Activated CD4-positive, alpha-beta T cell treated with anti-CD3 and anti-CD28 coated beads, Interleukin-2, Interleukin-6, amounts not matched to agents 100 ng/mL and 50 ng/mL, durations not matched to agents 16 hours and 8 hours (primary cell): ENCODE data around the gene TINAGL1.

ENCODE experiments used
- DNase-seq: peaks from one replicate; pipeline ENCODE4 v3.0.0-alpha.2; 2020

TINAGL1 gene, protein sequence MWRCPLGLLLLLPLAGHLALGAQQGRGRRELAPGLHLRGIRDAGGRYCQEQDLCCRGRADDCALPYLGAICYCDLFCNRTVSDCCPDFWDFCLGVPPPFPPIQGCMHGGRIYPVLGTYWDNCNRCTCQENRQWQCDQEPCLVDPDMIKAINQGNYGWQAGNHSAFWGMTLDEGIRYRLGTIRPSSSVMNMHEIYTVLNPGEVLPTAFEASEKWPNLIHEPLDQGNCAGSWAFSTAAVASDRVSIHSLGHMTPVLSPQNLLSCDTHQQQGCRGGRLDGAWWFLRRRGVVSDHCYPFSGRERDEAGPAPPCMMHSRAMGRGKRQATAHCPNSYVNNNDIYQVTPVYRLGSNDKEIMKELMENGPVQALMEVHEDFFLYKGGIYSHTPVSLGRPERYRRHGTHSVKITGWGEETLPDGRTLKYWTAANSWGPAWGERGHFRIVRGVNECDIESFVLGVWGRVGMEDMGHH

DNA sequence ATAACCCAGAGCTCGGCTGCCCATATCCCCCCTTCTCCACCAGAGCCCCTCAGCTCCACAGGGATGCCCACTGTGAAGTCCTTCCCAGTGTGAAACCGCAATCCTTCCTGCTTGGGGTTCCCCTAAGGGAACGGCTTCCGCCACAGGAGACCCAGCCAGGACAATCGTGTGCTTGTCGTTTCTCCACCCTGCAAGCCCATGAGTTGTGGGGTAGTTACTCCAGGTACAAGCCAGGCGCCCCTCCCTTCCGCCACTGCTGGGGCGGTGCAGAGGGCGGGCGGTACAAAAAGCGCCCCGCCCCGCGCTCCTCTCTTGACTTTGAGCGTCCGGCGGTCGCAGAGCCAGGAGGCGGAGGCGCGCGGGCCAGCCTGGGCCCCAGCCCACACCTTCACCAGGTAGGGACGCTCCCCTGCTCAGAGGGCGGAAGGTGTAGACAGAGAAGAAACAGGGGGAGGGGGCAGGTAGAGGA is at the start of gene TINAGL1:
TSS of gene TINAGL1 (plus strand) at position 315 of the 469 bp plus-strand sequence. CDS start 634 bp downstream, outside the sequence.
- DNase-seq, result no peak

DNA sequence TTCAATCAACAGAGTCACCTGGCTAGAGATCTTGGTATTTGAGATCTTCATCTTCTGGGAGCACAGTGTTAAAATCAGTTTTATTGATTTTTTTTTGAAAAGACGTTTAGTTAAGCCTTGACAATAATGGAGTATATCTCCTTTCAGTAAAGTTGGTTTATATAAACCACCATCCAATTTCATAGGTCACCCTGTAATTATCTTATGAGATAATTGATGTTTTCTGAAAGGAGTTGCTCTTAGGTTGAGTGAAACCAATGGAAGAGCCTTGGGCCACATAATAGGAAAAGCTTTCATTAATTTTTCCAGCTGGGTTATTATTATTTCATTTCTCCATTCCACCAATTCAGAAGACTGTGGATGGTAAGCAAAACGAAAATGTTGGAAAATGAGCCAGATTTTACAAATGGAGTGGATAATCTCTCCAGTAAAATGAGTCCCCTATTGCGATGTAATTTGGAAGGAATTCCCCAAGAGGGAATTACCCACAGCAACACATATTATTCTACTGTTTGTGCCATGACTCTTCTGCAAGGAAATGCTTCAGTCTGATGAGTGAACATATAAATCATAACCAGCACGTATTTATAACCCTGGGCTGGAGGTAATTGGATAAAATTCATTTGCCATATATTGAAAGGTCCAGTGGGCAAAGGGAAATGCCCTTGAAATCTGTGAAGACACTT is 46.2 kb upstream of the TINAGL1 start:
- no peak for DNase-seq

- DNase-seq, result no peak
Observed at GRCh38 chr1:31531177-31531999, 44.9 kb upstream of the TINAGL1 start.

GRCh38 chr1:31532173-31532572 is 44.1 kb upstream of the TINAGL1 start:
- DNase-seq, result no peak

DNA sequence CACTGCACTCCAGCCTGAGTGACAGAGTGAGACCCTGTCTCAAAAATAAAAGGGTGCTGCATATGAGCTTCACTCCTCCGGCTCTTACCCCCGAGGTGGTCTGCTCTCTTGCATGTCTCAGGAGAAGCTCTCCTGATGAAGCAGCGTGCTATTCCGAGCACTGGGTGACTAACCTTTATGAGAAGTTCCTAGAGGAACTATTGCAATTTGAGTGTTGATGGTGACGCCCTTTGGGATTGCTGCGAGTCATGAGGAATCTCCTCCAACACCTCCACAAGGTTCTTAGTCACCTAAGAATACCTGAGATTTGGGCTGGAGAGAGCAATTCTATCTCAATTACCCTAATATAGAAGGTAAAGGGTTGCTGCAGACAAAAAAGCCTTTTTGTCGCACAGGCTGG is 40.8 kb upstream of the TINAGL1 start:
- no peak for DNase-seq

DNA sequence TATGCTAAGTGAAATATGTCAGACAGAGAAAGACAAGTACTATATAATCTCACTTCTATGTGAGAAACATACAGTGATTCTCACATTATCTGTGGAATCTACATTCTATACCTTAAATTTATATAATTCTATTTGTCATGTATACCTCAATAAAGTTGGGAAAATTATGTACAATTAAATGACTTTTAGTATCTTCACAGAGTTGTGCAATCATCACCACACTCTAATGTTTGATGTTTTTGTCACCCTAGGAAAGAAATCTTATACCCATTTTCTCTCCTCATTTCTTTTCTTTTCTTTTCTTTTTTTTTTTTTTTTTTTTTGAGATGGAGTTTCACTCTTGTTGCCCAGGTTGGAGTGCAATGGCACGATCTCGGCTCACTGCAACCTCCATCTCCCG is 37.0 kb upstream of the TINAGL1 start:
- DNase-seq, result no peak

DNA sequence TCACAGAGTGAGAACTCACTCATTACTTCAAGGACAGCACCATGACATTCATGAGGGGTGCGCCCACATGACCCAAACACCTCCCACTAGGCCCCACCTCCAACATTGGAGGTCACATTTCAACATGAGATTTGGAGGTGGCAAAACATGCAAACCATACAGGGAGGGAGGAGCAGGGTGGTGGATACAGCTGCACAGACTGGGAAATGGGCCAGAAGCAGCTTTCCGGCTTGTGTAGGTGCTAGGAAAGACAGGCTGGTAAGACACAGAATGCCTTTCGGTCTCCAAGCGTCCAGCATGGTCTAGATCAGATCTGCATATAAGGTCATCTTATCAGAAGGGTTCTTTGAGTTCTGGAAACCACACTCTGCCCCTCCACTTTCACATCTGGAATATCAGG is 35.1 kb upstream of the TINAGL1 start:
- DNase-seq, result no peak

DNA sequence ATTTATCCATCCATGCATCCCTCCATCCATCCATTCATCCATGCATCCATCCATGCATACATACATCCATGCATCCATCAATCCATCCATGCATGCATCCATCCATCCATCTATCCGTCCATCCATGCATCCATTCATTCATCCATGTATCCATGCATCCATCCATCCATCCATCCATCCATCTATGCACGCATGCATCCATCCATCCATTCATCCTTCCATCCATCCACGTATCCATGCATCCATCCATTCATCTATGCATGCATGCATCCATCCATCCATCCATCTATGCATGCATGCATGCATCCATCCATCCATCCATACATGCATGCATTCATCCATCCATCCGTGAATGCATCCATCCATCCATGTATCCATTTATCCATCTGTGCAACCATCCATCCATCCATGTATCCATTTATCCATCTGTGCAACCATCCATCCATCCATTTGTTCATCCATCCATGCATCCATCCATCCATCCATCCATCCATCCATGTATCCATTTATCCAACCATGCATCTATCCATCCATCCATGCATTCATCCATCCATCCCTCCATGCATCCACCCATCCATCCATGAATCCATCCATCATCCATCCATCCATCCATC is 30.3 kb upstream of the TINAGL1 start:
- no peak for DNase-seq

DNA sequence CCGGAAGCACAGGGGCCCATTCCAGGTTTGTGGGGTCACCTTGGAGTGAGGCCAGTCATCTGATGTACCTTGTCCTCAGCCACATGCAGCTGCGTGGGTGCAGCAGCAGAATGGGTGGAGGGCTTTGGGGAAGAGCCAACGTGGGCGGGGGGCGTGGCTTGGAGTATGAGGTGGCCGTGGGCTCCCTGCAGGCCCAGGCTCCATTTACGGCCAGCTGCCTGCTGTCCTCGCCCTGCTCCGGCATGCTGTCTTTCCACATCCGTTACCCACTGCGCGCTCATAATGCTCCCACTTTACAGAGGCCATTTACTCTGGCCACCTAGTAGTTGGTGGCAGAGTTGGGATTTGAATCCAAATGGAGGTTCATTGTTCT is 27.8 kb upstream of the TINAGL1 start:
- DNase-seq, result no peak

GRCh38 chr1:31548907-31549808 is 27.2 kb upstream of the TINAGL1 start:
- DNase-seq, result peak; percentile 92

DNA sequence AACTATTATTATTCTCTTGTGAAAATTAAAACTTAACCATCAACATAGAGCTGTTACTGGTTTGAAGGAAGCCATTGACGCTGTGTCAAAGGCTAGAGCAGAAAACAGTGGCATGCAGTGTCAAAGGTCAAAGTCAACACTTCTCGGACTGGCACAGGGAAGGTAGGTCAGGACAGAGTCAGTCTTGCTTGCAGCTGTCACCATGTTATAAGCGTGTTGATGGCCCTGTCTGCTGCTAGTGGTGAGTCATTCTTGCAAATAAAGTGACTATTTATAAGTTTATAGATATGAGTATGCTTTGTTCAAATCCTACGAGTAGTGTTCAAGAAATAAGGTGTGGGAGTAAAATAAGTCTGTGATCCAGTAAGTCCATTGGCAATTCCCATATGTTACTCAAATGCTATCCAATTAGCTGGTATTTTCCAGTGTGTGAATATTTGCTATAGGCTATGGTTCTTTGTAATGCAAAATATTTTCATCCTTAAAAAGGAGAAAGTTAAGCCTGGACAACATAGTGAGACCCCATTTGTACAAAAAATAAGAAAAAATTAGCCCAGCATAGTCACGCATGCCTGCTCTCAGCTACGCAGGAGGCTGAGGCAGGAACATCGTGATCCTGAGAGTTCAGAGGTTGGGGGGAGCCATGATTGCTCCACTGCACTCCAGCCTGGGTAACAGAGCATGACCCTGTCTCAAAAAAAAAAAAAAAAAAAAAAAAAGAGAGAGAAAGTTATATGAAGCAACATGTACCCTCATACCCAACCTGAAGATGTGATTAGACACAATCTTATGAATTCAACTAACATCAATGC is 26.3 kb upstream of the TINAGL1 start:
- peak; percentile 15 for DNase-seq

DNA sequence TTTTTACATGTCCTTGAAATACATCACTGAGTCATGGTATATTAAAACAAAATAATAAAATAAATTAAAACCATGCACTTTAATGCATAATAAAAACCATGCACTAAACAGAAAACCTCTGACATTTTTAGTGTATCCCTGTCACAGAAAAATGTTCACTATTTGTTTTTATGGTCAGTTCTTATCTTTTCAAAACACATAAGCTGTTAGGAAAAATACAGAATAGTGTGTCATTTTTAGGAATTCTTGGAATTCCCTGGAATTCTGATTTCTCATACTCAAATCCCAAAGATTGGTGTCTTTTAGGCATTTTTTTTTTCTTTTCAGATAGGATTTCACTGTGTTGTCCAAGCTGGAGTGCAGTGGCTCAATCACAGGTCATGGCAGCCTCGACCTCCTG is 25.1 kb upstream of the TINAGL1 start:
- no peak for DNase-seq

DNA sequence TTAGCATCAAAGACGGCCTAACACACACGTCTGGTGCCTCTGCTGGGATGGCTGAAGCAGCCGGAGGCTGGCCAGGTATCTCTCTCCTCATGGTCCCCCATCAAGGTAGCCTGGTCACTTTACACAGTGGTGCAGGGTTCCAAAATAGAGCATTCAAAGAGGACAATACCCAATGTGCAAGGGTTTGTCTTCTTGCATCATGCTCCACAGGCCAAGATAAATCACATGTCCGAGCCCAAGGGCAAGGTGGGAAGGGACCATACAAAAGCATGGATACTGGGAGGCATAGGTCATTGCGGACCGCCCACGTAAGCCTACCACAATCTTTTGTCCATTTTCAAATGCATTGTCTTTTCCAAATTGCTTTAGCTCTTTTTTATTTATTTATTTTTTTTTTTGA is 23.8 kb upstream of the TINAGL1 start:
- DNase-seq, result no peak

DNA sequence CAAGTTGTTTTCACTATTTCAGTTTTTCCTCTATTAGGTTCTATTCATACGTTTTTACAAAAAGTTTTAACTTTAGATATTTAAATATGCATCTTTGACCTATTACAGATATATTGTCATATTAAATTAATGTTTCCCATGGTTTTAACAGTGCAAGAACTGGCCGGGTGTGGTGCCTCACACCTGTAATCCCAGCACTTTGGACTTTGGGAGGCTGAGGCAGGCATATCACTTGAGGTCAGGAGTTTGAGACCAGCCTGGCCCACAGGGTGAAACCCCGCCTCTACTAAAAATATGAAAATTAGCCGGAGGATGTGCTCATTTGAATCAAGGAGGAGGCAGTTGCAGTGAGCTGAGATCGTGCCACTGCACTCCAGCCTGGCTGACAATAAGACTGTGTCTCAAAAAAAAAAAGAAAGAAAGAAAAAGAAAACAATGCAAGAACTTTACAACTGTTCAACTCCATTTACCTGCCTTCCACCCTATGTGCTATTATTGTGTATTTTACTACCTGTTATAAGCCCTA is 19.8 kb upstream of the TINAGL1 start:
- DNase-seq, result no peak

DNA sequence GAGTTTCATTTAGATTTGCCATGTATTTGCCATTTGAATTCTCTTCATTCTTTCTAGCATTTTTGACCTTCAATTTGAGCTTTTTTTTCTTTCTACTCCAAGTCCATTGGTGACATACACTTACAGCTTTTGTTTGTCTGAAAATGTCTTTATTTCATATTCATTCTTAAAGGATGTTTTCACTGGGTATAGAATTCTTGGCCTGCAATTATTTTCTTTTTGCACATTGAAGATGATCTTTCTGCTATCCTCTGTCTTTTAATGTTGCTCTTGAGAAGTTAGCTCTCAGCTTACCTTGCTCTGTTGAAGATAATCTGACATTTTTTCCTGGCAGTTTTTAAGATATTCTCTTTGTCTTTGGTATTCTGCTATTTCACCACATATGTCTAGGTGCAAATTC is 16.6 kb upstream of the TINAGL1 start:
- DNase-seq, result no peak

GRCh38 chr1:31560394-31560793 is 15.9 kb upstream of the TINAGL1 start:
- DNase-seq, result no peak

- no peak for DNase-seq
Observed at GRCh38 chr1:31562707-31563360, 13.5 kb upstream of the TINAGL1 start.

DNA sequence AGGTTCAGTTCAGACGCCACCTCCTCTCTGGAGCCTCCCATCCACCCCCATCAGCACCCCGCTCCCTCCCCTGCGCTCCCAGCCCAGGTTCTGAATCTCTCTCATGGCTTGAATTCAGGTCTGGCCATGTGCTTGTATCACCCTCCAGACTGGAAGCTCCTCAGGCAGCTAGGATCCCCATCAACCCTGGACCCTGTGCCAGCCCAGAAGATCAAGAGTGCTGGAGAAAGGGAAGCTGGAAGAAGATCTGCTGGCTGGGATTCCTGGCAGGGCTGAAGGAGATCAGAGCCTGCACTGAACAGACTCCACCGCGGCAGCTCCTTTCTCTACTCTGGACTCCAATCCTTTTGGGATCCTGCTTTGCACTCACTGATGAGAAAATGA is 11.7 kb upstream of the TINAGL1 start:
- no peak for DNase-seq

GRCh38 chr1:31567956-31568570 is 8.3 kb upstream of the TINAGL1 start:
- DNase-seq, result no peak
